ENCODE results near the gene ADNP. TPM values are rescaled to one million over a fixed set of nuclear protein-coding genes. Genes with fewer than 3 reads are reported as not detected.

The ADNP gene
- polyA plus RNA-seq, 2 of the 4 experiments (the other 2 are of a cell fraction): 36.7 to 37.2 TPM

GRCh38 chr20:50919567-50919966 lies 11.7 kb downstream of the ADNP start:
- Histone ChIP-seq H3K4me3 (no peak overlapping the region), H3K9me3 (no peaks in the 10 kb centered on the region), H3K4me2 (no peak overlapping the region), H3K4me1 (peaks cover 50% of the 10 kb centered on the region), H3K27ac (no peak overlapping the region)
- 64% methylated on average over 6 of the region's 6 CpGs for WGBS (ENCODE audit: missing lambda C conversion rate)
- FAIRE-seq (no peak), DNase-seq (ENCODE audit: low read depth in 1 of 2, low spot score in 1 of 2) (peak in 1 of 2 experiments; percentile 62), ATAC-seq (peak in 1 of 2 experiments; percentile 55; a peak in 3 of 6 replicates)
- POLR2A ChIA-PET: interaction anchor here (0.5 to 2.2 kb wide), 3 partner anchors 12 to 447 kb away, joined by 3 to 10 read pairs (median 4); partner anchors contain the start of gene ADNP
- CTCF ChIA-PET: interaction anchor here (1.1 to 18.7 kb wide), 3 partner anchors 10 to 126 kb away, joined by 3 to 187 read pairs (median 167); partner anchors contain the start of genes ADNP and BCAS4
- no peak for TF ChIP-seq FOSL2 (IDR thresholded peaks at IDR 0.05)
- 0 out of 2 replicates have a peak, but pooled peaks have one; percentile 24 for TF ChIP-seq FOSL2 (CRISPR knock-in tag; IDR thresholded peaks at IDR 0.05)
- TF ChIP-seq KDM5A (IDR thresholded peaks at IDR 0.05): no peak
- peak in 1 of 2 experiments; percentile 31; a peak in 1 of 4 replicates for TF ChIP-seq CEBPB (IDR thresholded peaks at IDR 0.05)

- Histone ChIP-seq H3K4me3 (no peak overlapping the region), H3K4me1 (peaks cover 61% of the 10 kb centered on the region), H3K9me3 (no peaks in the 10 kb centered on the region), H3K27ac (no peak overlapping the region), H3K4me2 (no peak overlapping the region)
- ATAC-seq: no peak
- ChIA-PET CTCF (interaction anchor here (0.9 to 18.7 kb wide), 3 partner anchors 11 to 125 kb away, joined by 4 to 187 read pairs (median 167); partner anchors contain the start of genes ADNP and BCAS4), POLR2A (no interaction called here)
- FAIRE-seq: no peak
- DNase-seq (ENCODE audit: low read depth in 1 of 2, low spot score in 1 of 2): no peak
- TF ChIP-seq RNF2 (IDR thresholded peaks at IDR 0.05; ENCODE audit: borderline replicate concordance, low read depth): no peak
- TF ChIP-seq HOXA7 (CRISPR knock-in tag; IDR thresholded peaks at IDR 0.05): no peak
- no peak for TF ChIP-seq PHF8 (IDR thresholded peaks at IDR 0.05; ENCODE audit: borderline replicate concordance, low read depth)
- no peak for TF ChIP-seq ATOH8 (CRISPR knock-in tag; IDR thresholded peaks at IDR 0.05; ENCODE audit: low read depth)
- no peak for TF ChIP-seq HOXB13 (CRISPR knock-in tag; IDR thresholded peaks at IDR 0.05; ENCODE audit: low read depth)
- no peak for TF ChIP-seq CEBPB (IDR thresholded peaks at IDR 0.05)
- WGBS (ENCODE audit: missing lambda C conversion rate): 74% methylated on average over 3 of the region's 3 CpGs
Measured at GRCh38 chr20:50918403-50918802, 12.8 kb downstream of the ADNP start.

- FAIRE-seq: no peak
- no peak for DNase-seq (ENCODE audit: low read depth in 1 of 2, low spot score in 1 of 2)
- POLR2A ChIA-PET: interaction anchor here (1.5 kb wide), 1 partner anchor 11 kb away, joined by 3 read pairs; no protein-coding TSS in a partner anchor
- Histone ChIP-seq H3K9me3 (no peaks in the 10 kb centered on the region), H3K4me1 (peaks cover 59% of the 10 kb centered on the region), H3K4me2 (no peak overlapping the region), H3K4me3 (no peak overlapping the region), H3K27ac (no peak overlapping the region)
- WGBS (ENCODE audit: missing lambda C conversion rate): 93% methylated on average over 3 of the region's 3 CpGs
- no peak for TF ChIP-seq KDM5A (IDR thresholded peaks at IDR 0.05)
- TF ChIP-seq CEBPB (IDR thresholded peaks at IDR 0.05): no peak
- TF ChIP-seq ZSCAN20 (CRISPR knock-in tag; IDR thresholded peaks at IDR 0.05): no peak
- TF ChIP-seq RCOR1 (IDR thresholded peaks at IDR 0.05; ENCODE audit: low read depth, low read length): no peak
- TF ChIP-seq FOSB (CRISPR knock-in tag; IDR thresholded peaks at IDR 0.05): no peak
- TF ChIP-seq POLR2A (IDR thresholded peaks at IDR 0.05; ENCODE audit: low read length): no peak
- TF ChIP-seq FOXS1 (CRISPR knock-in tag; IDR thresholded peaks at IDR 0.05): no peak
- no peak for TF ChIP-seq RARB (CRISPR knock-in tag; IDR thresholded peaks at IDR 0.05)
- no peak for TF ChIP-seq EP300 (IDR thresholded peaks at IDR 0.05)
- no peak for TF ChIP-seq USF2 (IDR thresholded peaks at IDR 0.05)
- TF ChIP-seq REST (IDR thresholded peaks at IDR 0.05): no peak
- no peak for TF ChIP-seq HMGXB4 (CRISPR knock-in tag; IDR thresholded peaks at IDR 0.05; ENCODE audit: borderline replicate concordance)
- TF ChIP-seq EHMT2 (IDR thresholded peaks at IDR 0.05; ENCODE audit: low read depth): no peak
- TF ChIP-seq CHD4 (IDR thresholded peaks at IDR 0.05; ENCODE audit: borderline replicate concordance): no peak
- no peak for TF ChIP-seq NFE2L2 (conservative IDR thresholded peaks at IDR 0.05; ENCODE audit: low read length)
- TF ChIP-seq POLR2AphosphoS2 (conservative IDR thresholded peaks at IDR 0.05; ENCODE audit: low read length): no peak
- TF ChIP-seq FOSL2 (IDR thresholded peaks at IDR 0.05): no peak
- no peak for TF ChIP-seq FOSL2 (CRISPR knock-in tag; IDR thresholded peaks at IDR 0.05)
- no peak for ATAC-seq
- CTCF ChIA-PET: interaction anchor here (0.5 to 18.7 kb wide), 5 partner anchors 13 to 707 kb away, joined by 3 to 167 read pairs (median 3); partner anchors contain the start of genes ADNP and BCAS4
Measured at GRCh38 chr20:50916934-50917333, 14.3 kb downstream of the ADNP start.
